Ramos (cell line): ENCODE measurements around the gene PLK3.

Experiments used
- in situ Hi-C: fragments of 300-500 bp; cut with MboI; formaldehyde crosslinking; loops from one replicate; pipeline ENCODE4 v1.14.3; 2022; ENCODE audit warnings: low sequenced_read_pairs; ENCODE audit not compliant: unreplicated experiment

PLK3 gene

GRCh38 chr1:44807364-44808062 lies 7.3 kb downstream of the PLK3 start:
- in situ Hi-C loops, result loop anchor here (25.0 kb wide), 1 partner anchor 705 kb away; the partner anchor contains the start of genes CCDC163, MMACHC and PRDX1

GRCh38 chr1:44808063-44808937 lies 8.1 kb downstream of the PLK3 start, which contains the start of gene BTBD19:
TSS of gene BTBD19 (plus strand) at chr1:44808523. CDS start at chr1:44808821, 298 bp downstream.
- in situ Hi-C loops, result loop anchor here (25.0 kb wide), 1 partner anchor 704 kb away; the partner anchor contains the start of genes CCDC163, MMACHC and PRDX1

- in situ Hi-C loops, result loop anchor here (25.0 kb wide), 1 partner anchor 703 kb away; the partner anchor contains the start of genes CCDC163, MMACHC and PRDX1
Observed at GRCh38 chr1:44808938-44809917, 9.1 kb downstream of the PLK3 start.

- in situ Hi-C loops, result loop anchor here (25.0 kb wide), 1 partner anchor 702 kb away; the partner anchor contains the start of genes CCDC163, MMACHC and PRDX1
Observed at GRCh38 chr1:44810101-44810761, 10.1 kb downstream of the PLK3 start.

GRCh38 chr1:44810762-44811105 lies 10.6 kb downstream of the PLK3 start:
- in situ Hi-C loops, result loop anchor here (25.0 kb wide), 1 partner anchor 702 kb away; the partner anchor contains the start of genes CCDC163, MMACHC and PRDX1

- in situ Hi-C loops, result loop anchor here (25.0 kb wide), 1 partner anchor 701 kb away; the partner anchor contains the start of genes CCDC163, MMACHC and PRDX1
Observed at GRCh38 chr1:44811234-44811633, 11.1 kb downstream of the PLK3 start.

- in situ Hi-C loops, result loop anchor here (25.0 kb wide), 1 partner anchor 699 kb away; the partner anchor contains the start of genes CCDC163, MMACHC and PRDX1
Observed at GRCh38 chr1:44812822-44813543, 12.8 kb downstream of the PLK3 start.

GRCh38 chr1:44815926-44816325 lies 15.7 kb downstream of the PLK3 start:
- in situ Hi-C loops, result loop anchor here (5.0 to 25.0 kb wide), 2 partner anchors 84 to 696 kb away; partner anchors contain the start of genes CCDC163, MMACHC, PRDX1 and RNU5D-1

GRCh38 chr1:44817307-44817706 lies 17.1 kb downstream of the PLK3 start:
- in situ Hi-C loops, result loop anchor here (5.0 to 25.0 kb wide), 2 partner anchors 85 to 695 kb away; partner anchors contain the start of genes CCDC163, MMACHC, PRDX1 and RNU5D-1

GRCh38 chr1:44817771-44818495 lies 17.8 kb downstream of the PLK3 start:
- in situ Hi-C loops, result loop anchor here (5.0 to 25.0 kb wide), 2 partner anchors 86 to 694 kb away; partner anchors contain the start of genes CCDC163, MMACHC, PRDX1 and RNU5D-1

GRCh38 chr1:44819196-44819607 lies 19.0 kb downstream of the PLK3 start:
- in situ Hi-C loops, result loop anchor here (5.0 to 25.0 kb wide), 2 partner anchors 87 to 693 kb away; partner anchors contain the start of genes CCDC163, MMACHC, PRDX1 and RNU5D-1

GRCh38 chr1:44819608-44820327 lies 19.6 kb downstream of the PLK3 start:
- in situ Hi-C loops, result loop anchor here (5.0 to 25.0 kb wide), 2 partner anchors 87 to 693 kb away; partner anchors contain the start of genes CCDC163, MMACHC, PRDX1 and RNU5D-1

GRCh38 chr1:44820328-44821239 lies 20.4 kb downstream of the PLK3 start:
- in situ Hi-C loops, result loop anchor here (25.0 kb wide), 1 partner anchor 692 kb away; the partner anchor contains the start of genes CCDC163, MMACHC and PRDX1

GRCh38 chr1:44821240-44821715 lies 21.1 kb downstream of the PLK3 start:
- in situ Hi-C loops, result loop anchor here (25.0 kb wide), 1 partner anchor 691 kb away; the partner anchor contains the start of genes CCDC163, MMACHC and PRDX1

GRCh38 chr1:44822131-44822701 lies 22.0 kb downstream of the PLK3 start:
- in situ Hi-C loops, result loop anchor here (25.0 kb wide), 1 partner anchor 690 kb away; the partner anchor contains the start of genes CCDC163, MMACHC and PRDX1
